Skeletal muscle tissue (tissue), 4 donors: ENCODE measurements around the gene MALRD1. TPM values are rescaled to one million over a fixed set of nuclear protein-coding genes. Genes with fewer than 3 reads are reported as not detected.

Experiments
- H3K27ac ChIP-seq: one replicate; pipeline ENCODE4 v1.7.0; 2013; ENCODE audit warnings: mild to moderate bottlenecking, low read depth, low read length, inconsistent platforms
- H3K27me3 ChIP-seq, 3 donors: one replicate each; pipeline ENCODE4 v1.7.0; 2013; ENCODE audit warnings: low read length in 3 of 3; ENCODE audit not compliant: control insufficient read depth in 3 of 3, insufficient read depth in 3 of 3
- H3K36me3 ChIP-seq, 3 donors: one replicate each; pipeline ENCODE4 v1.7.0; 2013; ENCODE audit warnings: low read length in 3 of 3; ENCODE audit not compliant: control insufficient read depth in 3 of 3, insufficient read depth in 3 of 3
- H3K4me1 ChIP-seq, 3 donors: one replicate each; pipeline ENCODE4 v1.7.0; 2013; ENCODE audit warnings: low read length in 3 of 3, mild to moderate bottlenecking in 3 of 3; ENCODE audit not compliant: control insufficient read depth in 3 of 3, insufficient read depth in 3 of 3
- H3K4me3 ChIP-seq, 3 donors: one replicate each; pipeline ENCODE4 v1.7.0; 2013; ENCODE audit warnings: low read length in 3 of 3
- H3K9ac ChIP-seq, 3 donors: one replicate each; pipeline ENCODE4 v1.7.0; 2013; ENCODE audit warnings: low read length in 3 of 3, mild to moderate bottlenecking in 3 of 3, moderate library complexity in 2 of 3, low read depth in 1 of 3
- H3K9me3 ChIP-seq, 3 donors: one replicate each; pipeline ENCODE4 v1.7.0; 2013; ENCODE audit warnings: low read length in 3 of 3; ENCODE audit not compliant: control insufficient read depth in 3 of 3
- total RNA-seq: library from RNA; depleted of rRNA; stranded (reverse); fragments of >200 nt; gene quantifications from one replicate; pipeline ENCODE4 v1.2.3, GENCODE V29; 2014
- donor health status: Osteomylitis.

MALRD1 gene
- total RNA-seq, 1 donor from 2014 or later, result 2.1 TPM

GRCh38 chr10:19096501-19097073 lies 48.0 kb downstream of the MALRD1 start:
- Histone ChIP-seq H3K4me1 (no peaks in the 10 kb centered on the region), H3K4me3 (no peak overlapping the region), H3K27me3 (no peaks in the 10 kb centered on the region), H3K9ac (no peak overlapping the region), H3K9me3 (no peaks in the 10 kb centered on the region), H3K36me3 (no peaks in the 10 kb centered on the region), H3K27ac (no peak overlapping the region)

- Histone ChIP-seq H3K9me3 (no peaks in the 10 kb centered on the region), H3K9ac (no peak overlapping the region), H3K27ac (no peak overlapping the region), H3K4me1 (no peaks in the 10 kb centered on the region), H3K4me3 (no peak overlapping the region), H3K36me3 (no peaks in the 10 kb centered on the region), H3K27me3 (no peaks in the 10 kb centered on the region)
These were observed 48.5 kb downstream of the MALRD1 start for GRCh38 chr10:19097151-19097550.

GRCh38 chr10:19098803-19099202 lies 50.2 kb downstream of the MALRD1 start:
- Histone ChIP-seq H3K9me3 (peaks cover 0 to 2% (median 0%) of the 10 kb centered on the region in 3 donors), H3K36me3 (no peaks in the 10 kb centered on the region), H3K27me3 (no peaks in the 10 kb centered on the region), H3K27ac (no peak overlapping the region), H3K9ac (no peak overlapping the region), H3K4me1 (no peaks in the 10 kb centered on the region), H3K4me3 (no peak overlapping the region)

- no peak overlapping the region for H3K9ac ChIP-seq
- H3K4me1 ChIP-seq, result no peaks in the 10 kb centered on the region
- H3K4me3 ChIP-seq, result no peak overlapping the region
- H3K27ac ChIP-seq, result no peak overlapping the region
- H3K9me3 ChIP-seq, result peaks cover 0 to 6% (median 2%) of the 10 kb centered on the region in 3 donors
- H3K27me3 ChIP-seq, result no peaks in the 10 kb centered on the region
- no peaks in the 10 kb centered on the region for H3K36me3 ChIP-seq
These were observed 58.8 kb downstream of the MALRD1 start for GRCh38 chr10:19107406-19107805.

- Histone ChIP-seq H3K4me3 (no peak overlapping the region), H3K9me3 (peaks cover 0 to 6% (median 0%) of the 10 kb centered on the region in 3 donors), H3K27ac (no peak overlapping the region), H3K36me3 (no peaks in the 10 kb centered on the region), H3K4me1 (no peaks in the 10 kb centered on the region), H3K9ac (no peak overlapping the region), H3K27me3 (no peaks in the 10 kb centered on the region)
These were observed 63.1 kb downstream of the MALRD1 start for GRCh38 chr10:19111501-19112267.

GRCh38 chr10:19117438-19117837 lies 68.8 kb downstream of the MALRD1 start:
- Histone ChIP-seq H3K4me3 (no peak overlapping the region), H3K9me3 (no peaks in the 10 kb centered on the region), H3K9ac (no peak overlapping the region), H3K27ac (no peak overlapping the region), H3K4me1 (no peaks in the 10 kb centered on the region), H3K36me3 (no peaks in the 10 kb centered on the region), H3K27me3 (no peaks in the 10 kb centered on the region)

- Histone ChIP-seq H3K4me1 (no peaks in the 10 kb centered on the region), H3K36me3 (no peaks in the 10 kb centered on the region), H3K27me3 (no peaks in the 10 kb centered on the region), H3K4me3 (no peak overlapping the region), H3K27ac (no peak overlapping the region), H3K9me3 (no peaks in the 10 kb centered on the region), H3K9ac (no peak overlapping the region)
These were observed 70.6 kb downstream of the MALRD1 start for GRCh38 chr10:19119191-19119590.

GRCh38 chr10:19120381-19120908 lies 71.8 kb downstream of the MALRD1 start:
- H3K27ac ChIP-seq, result no peak overlapping the region
- no peaks in the 10 kb centered on the region for H3K36me3 ChIP-seq
- H3K27me3 ChIP-seq, result no peaks in the 10 kb centered on the region
- H3K4me1 ChIP-seq, result no peaks in the 10 kb centered on the region
- no peaks in the 10 kb centered on the region for H3K9me3 ChIP-seq
- no peak overlapping the region for H3K4me3 ChIP-seq
- no peak overlapping the region for H3K9ac ChIP-seq

- H3K4me1 ChIP-seq, result no peaks in the 10 kb centered on the region
These were observed 85.4 kb downstream of the MALRD1 start for GRCh38 chr10:19133992-19134391.

GRCh38 chr10:19142967-19143366 lies 94.4 kb downstream of the MALRD1 start:
- H3K9ac ChIP-seq, result no peak overlapping the region
- H3K4me1 ChIP-seq, result no peaks in the 10 kb centered on the region
- H3K4me3 ChIP-seq, result no peak overlapping the region
- H3K9me3 ChIP-seq, result no peaks in the 10 kb centered on the region
- no peaks in the 10 kb centered on the region for H3K36me3 ChIP-seq
- no peak overlapping the region for H3K27ac ChIP-seq
- no peaks in the 10 kb centered on the region for H3K27me3 ChIP-seq

More at GRCh38 chr10:19133992-19134391, 85.4 kb downstream of the MALRD1 start:
- no peaks in the 10 kb centered on the region for H3K9me3 ChIP-seq
- H3K27ac ChIP-seq, result no peak overlapping the region
- no peaks in the 10 kb centered on the region for H3K36me3 ChIP-seq
- no peak overlapping the region for H3K9ac ChIP-seq
- H3K4me3 ChIP-seq, result no peak overlapping the region
- no peaks in the 10 kb centered on the region for H3K27me3 ChIP-seq
